K562 (cell line): ENCODE data around the gene RHPN2. TPM values are rescaled to one million over a fixed set of nuclear protein-coding genes. Genes with fewer than 3 reads are reported as not detected.
A peak's percentile ranks its signal among the peaks of the same experiment; 100 is the strongest.
"Not testable (repeated sequence)": the region's sequence is repeated elsewhere in the genome, so short reads cannot be mapped to it uniquely, and the experiment has no call there.

ENCODE experiments used
- ATAC-seq: fragments of 200-7000 bp; cut with Tn5 transposase; 3 replicates; pipeline ENCODE4 v1.9.1; 2020; ENCODE audit warnings: moderate library complexity
- BruUV-seq: library from RNA; stranded (reverse); fragments of 400-500 nt; replicated peaks from 2 replicates; lab custom pipeline; 2021; lab: Mats Ljungman, UMichigan
- CTCF ChIA-PET: fragments of 300-600 bp; formaldehyde crosslinking; extraction: SDS; loops from one replicate; lab custom pipeline; 2021; ENCODE audit warnings: low intra/inter-chr PET ratio; lab: Yijun Ruan, JAX
- POLR2A ChIA-PET: fragments of 300-600, 350-650 bp; sonication (Branson Sonifier 250); formaldehyde crosslinking; extraction: SDS; loops from one replicate; lab custom pipeline; 2021; ENCODE audit warnings: antibody characterized with exemption, inconsistent platforms; lab: Yijun Ruan, JAX
- DNase-seq, 4 experiments: peaks; one replicate each; pipeline versions ENCODE4 v3.0.0 to v3.0.0-alpha.2; 2011 to 2018; ENCODE audit warnings: low spot score in 3 of 4, mixed read lengths in 3 of 4; ENCODE audit errors: extremely low read depth in 1 of 4
- FAIRE-seq: peaks from 2 replicates; lab custom pipeline; 2011; peaks lifted over from hg19 to GRCh38; lab: Jason Lieb, UNC
- H2AFZ ChIP-seq: 2 replicates; pipeline ENCODE4 v1.6.0; 2011; ENCODE audit warnings: low read depth, low read length, control low read depth, inconsistent platforms
- H3K27ac ChIP-seq: fragments of 200-600 bp; 3 replicates; pipeline ENCODE4 v1.8.0; 2011; ENCODE audit warnings: low read depth, mild to moderate bottlenecking, control low read depth, inconsistent platforms, low read length, moderate library complexity, mixed read lengths; ENCODE audit errors: extremely low read depth
- H3K27me3 ChIP-seq, 2 experiments: fragments of 300-600 bp in 1 of 2; 2 replicates in 1 of 2; 3 replicates in 1 of 2; pipeline versions ENCODE4 v1.6.0 to v1.8.0; 2011; ENCODE audit warnings: inconsistent platforms in 2 of 2, low read length in 2 of 2, mild to moderate bottlenecking in 1 of 2, mixed read lengths in 1 of 2, moderate library complexity in 1 of 2; ENCODE audit not compliant: control insufficient read depth in 2 of 2, insufficient read depth in 2 of 2
- H3K36me3 ChIP-seq: fragments of 300-600 bp; 3 replicates; pipeline ENCODE4 v1.8.0; 2011; ENCODE audit warnings: mild to moderate bottlenecking, low read length, inconsistent platforms; ENCODE audit not compliant: control insufficient read depth, insufficient read depth
- H3K4me1 ChIP-seq, 2 experiments: fragments of 200-600 bp in 1 of 2; replicated peaks in 1 of 2; 2 replicates in 1 of 2; 3 replicates in 1 of 2; pipeline versions ENCODE4 v1.5.1 to v1.8.0; 2011; ENCODE audit warnings: inconsistent platforms in 2 of 2, low read length in 2 of 2, mild to moderate bottlenecking in 1 of 2, mixed read lengths in 1 of 2, moderate library complexity in 1 of 2; ENCODE audit not compliant: control insufficient read depth in 2 of 2, insufficient read depth in 2 of 2
- H3K4me2 ChIP-seq: 2 replicates; pipeline ENCODE4 v1.6.1; 2011; ENCODE audit warnings: low read length, control low read depth, inconsistent platforms, mixed read lengths; ENCODE audit not compliant: insufficient read depth
- H3K4me3 ChIP-seq: fragments of 200-600 bp; sonication (generic), shearing (Covaris generic); 2 replicates; pipeline ENCODE4 v1.5.1; 2016; ENCODE audit warnings: control low read depth, inconsistent platforms
- H3K79me2 ChIP-seq: fragments of 200-600 bp; 3 replicates; pipeline ENCODE4 v1.8.0; 2011; ENCODE audit warnings: low read length, inconsistent platforms; ENCODE audit not compliant: control insufficient read depth, insufficient read depth
- H3K9ac ChIP-seq, 2 experiments: 2 replicates each; pipeline versions ENCODE4 v1.6.0 to v1.6.1; 2011; ENCODE audit warnings: low read depth in 2 of 2, low read length in 2 of 2, control low read depth in 1 of 2, inconsistent platforms in 1 of 2, mild to moderate bottlenecking in 1 of 2, mixed read lengths in 1 of 2; ENCODE audit not compliant: insufficient read depth in 1 of 2
- H3K9me1 ChIP-seq: one replicate; pipeline ENCODE4 v1.6.0; 2011; ENCODE audit warnings: inconsistent platforms, mild to moderate bottlenecking, low read length, moderate library complexity; ENCODE audit not compliant: control insufficient read depth, insufficient read depth
- H3K9me3 ChIP-seq: replicated peaks from 2 replicates; pipeline ENCODE4 v1.5.1; 2011; ENCODE audit warnings: low read depth, low read length, inconsistent platforms; ENCODE audit not compliant: control insufficient read depth, insufficient read depth
- H4K20me1 ChIP-seq: replicated peaks from 2 replicates; pipeline ENCODE4 v1.6.1; 2011; ENCODE audit warnings: low read length, inconsistent platforms, mixed read lengths; ENCODE audit not compliant: control insufficient read depth, insufficient read depth
- ARID1B ChIP-seq: fragments of 450-650 bp; IDR thresholded peaks from 2 replicates; pipeline ENCODE4 v1.6.1; 2016; ENCODE audit warnings: antibody characterized with exemption, mild to moderate bottlenecking, inconsistent platforms
- CBFA2T2 ChIP-seq: fragments of 450-650 bp; conservative IDR thresholded peaks from 2 replicates; pipeline ENCODE4 v1.6.1; 2017; ENCODE audit warnings: mild to moderate bottlenecking
- CBFA2T3 ChIP-seq: fragments of 450-650 bp; IDR thresholded peaks from 2 replicates; pipeline ENCODE4 v1.6.1; 2017
- EGR1 ChIP-seq: fragments of 450-650 bp; conservative IDR thresholded peaks from 2 replicates; pipeline ENCODE4 v1.6.1; 2017; ENCODE audit warnings: mild to moderate bottlenecking
- EP300 ChIP-seq: IDR thresholded peaks from 2 replicates; pipeline ENCODE4 v1.6.1; 2012; ENCODE audit warnings: low read length, improper control_type of control experiment
- FOS ChIP-seq: IDR thresholded peaks from 3 replicates; pipeline ENCODE4 v1.6.1; 2011; ENCODE audit not compliant: insufficient read length; ENCODE audit errors: extremely low read depth
- FOSL1 ChIP-seq: fragments of 200-800 bp; sonication (Bioruptor generic); conservative IDR thresholded peaks from 2 replicates; pipeline ENCODE4 v1.6.1; 2016; ENCODE audit warnings: missing genetic modification characterization, missing compliant biosample characterization
- FOXA1 ChIP-seq: fragments of 450-650 bp; IDR thresholded peaks from 2 replicates; pipeline ENCODE4 v1.6.1; 2016; ENCODE audit warnings: mild to moderate bottlenecking, borderline replicate concordance
- FOXA3 ChIP-seq, 2 experiments: fragments of 450-650 bp in 1 of 2; sonication (generic) in 1 of 2; formaldehyde crosslinking; IDR thresholded peaks in 1 of 2; conservative IDR thresholded peaks in 1 of 2; 2 replicates each; pipeline versions ENCODE4 v1.4.0 to v1.8.0; 2020 to 2022; ENCODE audit warnings: mild to moderate bottlenecking in 2 of 2, missing genetic modification reagents in 1 of 2
- FOXK2 ChIP-seq, 2 experiments: fragments of 450-650 bp; IDR thresholded peaks in 1 of 2; conservative IDR thresholded peaks in 1 of 2; 2 replicates each; pipeline ENCODE4 v1.6.1; 2016; ENCODE audit warnings: low read depth in 2 of 2, mild to moderate bottlenecking in 1 of 2
- FOXP1 ChIP-seq: sonication (generic); formaldehyde crosslinking; IDR thresholded peaks from 2 replicates; pipeline ENCODE4 v1.8.0; 2022; ENCODE audit warnings: mild to moderate bottlenecking, missing genetic modification reagents
- FOXP4 ChIP-seq: sonication (generic); formaldehyde crosslinking; IDR thresholded peaks from 2 replicates; pipeline ENCODE4 v1.8.0; 2022; ENCODE audit warnings: mild to moderate bottlenecking, missing genetic modification reagents, borderline replicate concordance
- JUN ChIP-seq, 2 experiments: sonication (generic) in 1 of 2; formaldehyde crosslinking in 1 of 2; IDR thresholded peaks; 2 replicates each; pipeline versions ENCODE4 v1.6.1 to v1.8.0; 2012 to 2022; ENCODE audit warnings: borderline replicate concordance in 2 of 2, mild to moderate bottlenecking in 2 of 2, improper control_type of control experiment in 1 of 2, low read depth in 1 of 2, low read length in 1 of 2, missing genetic modification reagents in 1 of 2
- JUND ChIP-seq, 2 experiments: IDR thresholded peaks; 2 replicates in 1 of 2; 3 replicates in 1 of 2; pipeline ENCODE4 v1.6.1; 2011; ENCODE audit warnings: borderline replicate concordance in 2 of 2, low read depth in 2 of 2, low read length in 2 of 2, improper control_type of control experiment in 1 of 2, missing biosample characterization in 1 of 2, missing genetic modification characterization in 1 of 2, missing genetic modification reagents in 1 of 2
- MEIS2 ChIP-seq: fragments of 450-650 bp; IDR thresholded peaks from 2 replicates; pipeline ENCODE4 v1.6.1; 2014; ENCODE audit warnings: mild to moderate bottlenecking; ENCODE audit not compliant: partially characterized antibody
- MTA2 ChIP-seq: fragments of 450-650 bp; IDR thresholded peaks from 2 replicates; pipeline ENCODE4 v1.6.1; 2016; ENCODE audit warnings: low read depth
- NCOR1 ChIP-seq: fragments of 450-650 bp; IDR thresholded peaks from 2 replicates; pipeline ENCODE4 v1.6.1; 2016; ENCODE audit warnings: mild to moderate bottlenecking, moderate library complexity
- RCOR1 ChIP-seq, 2 experiments: IDR thresholded peaks; 2 replicates each; pipeline ENCODE4 v1.6.1; 2012; ENCODE audit warnings: low read depth in 2 of 2, low read length in 2 of 2, borderline replicate concordance in 1 of 2, improper control_type of control experiment in 1 of 2
- SMARCA4 ChIP-seq: fragments of 450-650 bp; IDR thresholded peaks from 2 replicates; pipeline ENCODE4 v1.6.1; 2016
- SMARCE1 ChIP-seq: fragments of 450-650 bp; IDR thresholded peaks from 2 replicates; pipeline ENCODE4 v1.7.1; 2016; ENCODE audit warnings: mild to moderate bottlenecking
- TAL1 ChIP-seq: fragments of 450-650 bp; IDR thresholded peaks from 2 replicates; pipeline ENCODE4 v1.6.1; 2016; ENCODE audit warnings: mild to moderate bottlenecking
- TCF3 ChIP-seq: sonication (generic); formaldehyde crosslinking; IDR thresholded peaks from 2 replicates; pipeline ENCODE4 v1.4.0; 2020; ENCODE audit warnings: mild to moderate bottlenecking, missing genetic modification reagents
- WGBS: fragments of 100-300 bp; shearing (Covaris generic); methylation state at CpG from one replicate; pipeline ENCODE4 v1.1.6; 2016; ENCODE audit warnings: low coverage, mixed read lengths; ENCODE audit not compliant: insufficient coverage; ENCODE audit errors: missing lambda C conversion rate; 5-methylcytosine and 5-hydroxymethylcytosine counted together
- in situ Hi-C: fragments of 300-500 bp; cut with MboI; formaldehyde crosslinking; loops from 4 replicates; pipeline ENCODE4 v1.15.0; 2018; ENCODE audit warnings: inconsistent platforms, mixed read lengths
- intact Hi-C: fragments of 100-400 bp; cut with micrococcal nuclease; formaldehyde crosslinking; loops from 2 replicates; pipeline ENCODE4 v1.14.2; 2022
- polyA plus RNA-seq, 8 experiments: library from polyadenylated mRNA; depleted of rRNA in 4 of 8; stranded (reverse) in 5 of 8; unstranded in 3 of 8; fragments of >200 nt; fragmentation: Nextera tagmentation in 2 of 8; fragmentation: Illumina TruSeq in 1 of 8; extraction: Ambion mirVana in 2 of 8; extraction: Trizol in 1 of 8; gene quantifications; 2 replicates each; pipeline versions ENCODE4 v1.2.1 to v1.2.3, GENCODE V29; 2011 to 2014; ENCODE audit warnings: inconsistent platforms in 1 of 8, missing spikeins in 1 of 8
- total RNA-seq, 7 experiments: library from RNA; depleted of rRNA in 6 of 7; stranded (reverse); fragments of >200 nt in 6 of 7; fragmentation: Illumina TruSeq in 2 of 7; extraction: Trizol in 2 of 7; gene quantifications; 2 replicates each; pipeline versions ENCODE4 v1.2.1 to v1.2.3, GENCODE V29; 2011 to 2021; ENCODE audit warnings: low replicate concordance in 1 of 7

RHPN2 gene
- total and polyA plus RNA-seq, 9 of the 15 experiments (the other 6 are each of a cell fraction or from before 2014, with no cell fraction given): 0.63 to 9.9 (median 3.2) TPM

GRCh38 chr19:32997061-32997464, 67.6 kb downstream of the RHPN2 start:
- H3K9ac ChIP-seq; H3K79me2 ChIP-seq; H3K4me1 ChIP-seq; H3K9me3 ChIP-seq; in situ Hi-C loops; intact Hi-C loops; H3K4me3 ChIP-seq; H3K27ac ChIP-seq; H4K20me1 ChIP-seq; H3K36me3 ChIP-seq; H2AFZ ChIP-seq; H3K4me2 ChIP-seq; BruUV-seq; H3K9me1 ChIP-seq; CTCF ChIA-PET; H3K27me3 ChIP-seq; TF ChIP-seq JUN (CRISPR knock-in tag; IDR thresholded peaks at IDR 0.05; ENCODE audit: borderline replicate concordance): not testable (repeated sequence)
- FAIRE-seq (peak; percentile 70), DNase-seq (peak in 1 of 4 experiments; percentile 57), ATAC-seq (peak; percentile 73)
- POLR2A ChIA-PET: interaction anchor here (0.5 kb wide), 1 partner anchor 23 kb away, joined by 4 read pairs; no protein-coding TSS in a partner anchor
- WGBS: 19% methylated on average over 7 of the region's 7 CpGs
- TF ChIP-seq SMARCE1 (peak; percentile 73; the same call in 1 of the 2 replicates), RCOR1 (IDR thresholded peaks at IDR 0.05; ENCODE audit: borderline replicate concordance in 1 of 2, low read depth in 2 of 2, low read length in 2 of 2) (peak in 1 of 2 experiments; percentile 21; a peak in 1 of 4 replicates), FOXP1 (CRISPR knock-in tag) (peak; percentile 56; the same call in 1 of the 2 replicates), JUND (IDR thresholded peaks at IDR 0.05; ENCODE audit: borderline replicate concordance, low read depth, low read length) (peak; percentile 75), JUND (tag; IDR thresholded peaks at IDR 0.05; ENCODE audit: borderline replicate concordance, low read depth, low read length) (peak; percentile 72; the same call in 2 of the 3 replicates), CBFA2T2 (peak; percentile 69), NCOR1 (peak; percentile 64), FOS (peak; percentile 19), CBFA2T3 (peak; percentile 71), JUN (IDR thresholded peaks at IDR 0.05; ENCODE audit: borderline replicate concordance, low read depth, low read length) (peak; percentile 54; the same call in 1 of the 2 replicates), MEIS2 (peak; percentile 52), SMARCA4 (peak; percentile 66), TAL1 (peak; percentile 79), ARID1B (peak; percentile 82), TCF3 (CRISPR knock-in tag) (peak; percentile 67), EGR1 (peak; percentile 61), EP300 (peak; percentile 21; the same call in 1 of the 2 replicates), FOXA1 (peak; percentile 94), FOSL1 (tag) (peak; percentile 80), FOXK2 (conservative IDR thresholded peaks at IDR 0.05 in 1 of 2, IDR thresholded peaks at IDR 0.05 in 1 of 2; ENCODE audit: low read depth in 2 of 2) (0 out of 4 replicates have a peak, but pooled peaks of 1 of the 2 experiments have one; percentile 14), FOXA3 (CRISPR knock-in tag; conservative IDR thresholded peaks at IDR 0.05 in 1 of 2, IDR thresholded peaks at IDR 0.05 in 1 of 2) (peak; percentile 82 to 88), MTA2 (peak; percentile 61; the same call in 1 of the 2 replicates), FOXP4 (CRISPR knock-in tag) (peak; percentile 84; the same call in 1 of the 2 replicates)
